Stimulated activated CD8-positive, alpha-beta memory T cell treated with anti-CD3 and anti-CD28 coated beads, Interleukin-7, amount 100 ng/mL, for 4 hours (primary cell): Measurements from ENCODE around the gene PDE4D.
"Not testable (repeated sequence)": the region's sequence is repeated elsewhere in the genome, so short reads cannot be mapped to it uniquely, and the experiment has no call there.

ENCODE experiments used
- DNase-seq, 2 donors: peaks; one replicate each; pipeline ENCODE4 v3.0.0-alpha.2; 2020; ENCODE audit warnings: low read depth in 2 of 2

PDE4D gene

DNA sequence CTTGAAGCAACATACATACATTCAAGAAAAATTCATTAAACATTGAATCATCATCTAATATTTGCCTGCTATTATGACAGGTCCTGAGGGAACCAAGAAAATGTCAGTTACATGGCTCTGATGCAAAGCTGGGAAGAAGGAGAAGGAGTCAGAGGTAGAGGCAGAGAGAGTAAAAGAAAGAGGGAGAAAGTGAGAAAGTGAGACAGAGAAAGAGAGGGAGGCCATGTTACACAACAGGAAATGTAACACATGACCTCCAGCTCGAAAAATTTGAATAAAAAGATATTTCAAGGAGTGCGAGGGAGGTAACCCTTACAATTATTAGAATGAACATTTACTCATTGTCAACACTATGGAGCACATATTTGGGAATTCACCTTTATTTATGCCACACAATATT is 189.7 kb downstream of the PDE4D start:
- no peak for DNase-seq

DNA sequence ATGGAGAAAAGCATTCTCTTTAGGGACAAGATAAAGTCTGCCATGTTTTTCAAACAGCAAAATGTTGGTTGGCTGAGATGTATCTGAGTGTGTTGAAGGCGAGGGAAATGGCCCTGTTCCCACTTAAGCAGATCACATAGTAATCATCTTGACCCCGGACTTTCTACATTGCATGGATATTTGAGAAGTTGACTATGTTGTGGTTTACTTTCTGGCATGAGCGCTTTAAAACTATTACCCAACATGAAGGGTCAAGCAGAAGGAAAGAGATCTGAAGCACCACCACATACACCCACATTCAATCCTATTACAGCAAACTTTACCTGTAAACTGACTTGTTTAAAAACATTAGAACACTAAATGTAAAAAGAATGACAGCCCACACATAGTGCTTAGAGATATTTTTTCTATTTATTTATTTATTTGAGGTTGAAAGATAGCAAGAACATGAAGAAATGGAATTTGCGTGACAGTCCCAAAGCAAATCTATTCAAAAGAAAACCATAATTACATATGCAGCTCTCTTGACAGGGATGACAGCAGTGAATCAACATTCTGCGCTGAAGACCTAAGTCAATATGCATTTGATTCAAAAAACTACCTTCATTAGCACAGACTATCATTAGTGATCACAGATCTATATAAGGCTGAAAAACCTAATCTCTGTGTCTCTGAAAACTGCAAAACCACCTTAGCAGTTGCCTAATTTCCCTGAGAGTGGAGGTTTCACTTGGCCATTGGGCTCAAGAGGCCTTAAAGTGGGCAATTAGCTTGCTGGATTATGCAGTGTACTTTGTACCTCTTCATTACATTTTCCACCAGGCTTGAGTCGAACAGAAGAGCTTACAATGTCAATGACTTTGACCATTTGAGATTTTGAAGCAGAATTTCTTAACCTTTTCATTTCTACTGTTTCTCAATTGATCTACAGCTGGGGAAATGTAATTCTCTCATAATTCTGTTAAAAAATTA is 195.0 kb downstream of the PDE4D start:
- no peak for DNase-seq

DNA sequence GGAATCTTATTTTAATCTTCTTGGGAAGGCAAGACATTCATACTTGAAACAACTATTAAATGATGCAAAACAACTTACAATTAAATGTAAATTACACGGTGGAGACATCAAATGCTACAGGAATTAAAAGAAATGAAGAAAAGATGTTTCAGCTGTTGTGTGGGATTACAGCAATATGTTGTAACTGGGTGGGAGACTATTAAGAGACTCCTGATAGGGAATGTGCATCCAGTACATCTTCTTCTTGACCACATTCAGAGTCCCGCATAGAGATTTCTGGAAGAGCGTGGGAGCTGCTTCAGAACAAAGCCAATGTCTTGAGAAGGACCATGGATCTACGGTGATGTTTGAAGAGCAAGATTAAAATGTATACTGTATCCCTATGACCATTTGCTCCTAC is 199.1 kb downstream of the PDE4D start:
- DNase-seq, result no peak

DNA sequence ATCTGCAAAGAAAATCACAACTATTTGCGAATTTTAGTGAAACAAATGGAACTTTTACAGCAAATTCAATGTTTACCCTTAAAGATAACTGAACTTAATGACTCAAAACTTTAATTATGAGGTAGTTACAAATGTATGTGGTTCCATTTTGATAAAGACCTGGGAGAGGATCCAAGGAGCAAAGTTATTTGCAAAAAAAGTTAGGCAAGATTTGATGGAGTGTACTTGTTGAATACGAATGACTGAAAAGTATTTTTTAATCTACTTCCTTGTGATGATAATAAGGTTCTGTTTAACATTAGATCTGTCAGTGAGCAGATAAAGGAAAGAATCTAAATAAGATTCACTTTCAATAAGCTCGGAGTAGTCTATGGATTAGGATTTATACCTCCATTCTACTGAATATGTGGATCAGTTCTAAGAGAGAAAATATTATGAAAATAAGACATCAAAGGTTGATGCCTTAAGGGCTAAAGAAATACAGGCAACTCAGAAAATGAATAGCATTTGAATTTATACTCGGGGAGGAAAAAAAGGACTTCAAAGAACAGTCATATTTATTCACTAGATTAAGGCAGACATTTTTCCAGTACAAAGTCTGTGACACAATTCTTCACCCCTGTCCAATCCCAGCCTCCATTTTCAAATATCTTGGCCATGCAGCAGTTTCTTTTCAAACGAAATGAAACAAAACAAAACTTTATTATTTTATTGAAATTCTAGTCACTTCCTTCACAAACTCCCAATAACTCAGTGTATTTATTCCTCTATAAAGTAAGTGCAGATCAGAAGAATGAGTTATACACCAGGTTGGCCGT is 199.8 kb downstream of the PDE4D start:
- DNase-seq, result no peak

DNA sequence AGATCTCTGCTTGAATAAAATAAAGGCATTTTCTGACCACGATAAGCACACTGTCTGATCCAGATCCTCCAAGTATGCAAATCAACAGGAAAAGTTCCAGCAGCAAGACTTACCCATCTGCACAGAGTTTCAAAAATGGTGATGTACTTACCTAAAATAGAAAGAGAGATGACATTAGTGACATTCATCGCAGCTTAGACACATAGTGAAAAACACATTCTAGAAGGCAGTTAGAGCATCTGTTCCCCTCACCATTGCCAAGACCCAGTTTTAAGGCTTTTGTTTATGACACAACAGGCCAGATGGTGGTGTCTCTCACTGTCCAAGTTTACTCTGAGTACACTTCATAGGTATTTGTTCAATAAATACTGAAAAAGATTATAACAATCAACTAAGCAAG is 207.7 kb downstream of the PDE4D start:
- DNase-seq, result no peak

DNA sequence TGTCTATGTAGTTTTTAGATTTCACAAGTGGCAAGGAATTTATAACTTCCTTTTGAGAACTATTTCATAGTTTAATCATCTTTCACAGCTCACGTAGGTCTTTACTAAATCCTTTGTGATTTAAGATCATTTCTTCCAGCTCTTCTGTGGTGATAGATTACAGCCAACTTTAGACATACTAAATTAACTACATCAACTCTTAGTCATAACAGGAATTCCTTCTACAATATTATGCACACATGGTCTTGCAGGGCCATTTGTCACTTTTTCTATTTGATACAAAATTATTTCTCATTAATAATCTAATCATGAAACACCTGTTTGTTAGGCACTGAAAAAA is 208.4 kb downstream of the PDE4D start:
- DNase-seq, result no peak

DNA sequence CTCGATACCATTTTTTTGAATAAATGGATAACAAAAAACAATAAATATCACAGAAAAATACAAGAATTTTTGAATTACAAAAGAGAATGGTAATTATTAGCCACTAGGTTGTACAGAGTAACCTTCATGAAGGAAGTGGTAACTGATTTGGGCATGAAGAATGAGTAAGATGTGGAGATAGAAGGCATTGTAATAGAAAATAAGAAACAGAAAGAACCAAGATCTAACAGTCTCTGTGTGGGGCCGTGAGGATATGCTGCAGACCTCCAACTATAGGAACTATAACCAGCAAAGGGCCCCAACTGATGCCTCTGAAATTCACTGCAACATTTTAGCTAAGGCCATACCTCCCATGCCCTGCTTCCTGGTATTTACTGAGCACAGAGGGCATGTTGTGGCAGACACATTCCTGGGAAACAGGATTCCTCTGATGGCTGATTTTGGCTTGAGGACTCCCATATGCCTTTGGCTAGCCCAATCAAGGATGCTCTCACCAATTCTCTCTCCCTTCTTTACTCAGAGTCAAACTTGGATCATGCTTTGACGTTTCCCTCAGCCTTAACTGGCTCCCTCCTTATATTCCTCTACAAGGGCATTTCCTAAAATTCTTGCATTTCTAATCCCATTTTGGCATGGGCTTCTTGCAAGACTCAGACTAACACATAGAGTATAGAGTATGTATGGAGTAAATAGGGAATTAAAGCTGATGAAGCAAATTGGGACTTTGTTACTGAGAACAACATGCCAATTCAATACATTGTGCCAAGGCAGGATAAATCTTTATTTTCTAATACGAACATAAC is 208.9 kb downstream of the PDE4D start:
- DNase-seq, result no peak

DNA sequence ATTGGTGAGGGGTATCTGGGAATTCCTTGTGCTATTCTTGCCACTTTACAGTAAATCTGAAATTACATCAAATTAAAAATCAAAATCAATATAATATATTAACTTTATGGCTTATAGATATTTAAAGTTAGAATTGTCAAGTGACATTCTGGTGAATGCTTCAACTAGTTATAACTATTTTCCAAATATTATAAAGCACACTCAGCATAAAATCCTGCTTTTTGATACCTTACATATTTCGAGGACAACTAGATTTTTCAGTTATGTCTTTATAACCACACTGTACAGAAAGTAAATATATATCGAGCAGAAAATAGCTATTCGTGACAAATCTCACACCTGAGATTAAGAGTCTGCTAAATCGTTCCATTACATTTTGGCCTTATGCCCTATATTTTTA is 210.2 kb downstream of the PDE4D start:
- DNase-seq, result no peak

DNA sequence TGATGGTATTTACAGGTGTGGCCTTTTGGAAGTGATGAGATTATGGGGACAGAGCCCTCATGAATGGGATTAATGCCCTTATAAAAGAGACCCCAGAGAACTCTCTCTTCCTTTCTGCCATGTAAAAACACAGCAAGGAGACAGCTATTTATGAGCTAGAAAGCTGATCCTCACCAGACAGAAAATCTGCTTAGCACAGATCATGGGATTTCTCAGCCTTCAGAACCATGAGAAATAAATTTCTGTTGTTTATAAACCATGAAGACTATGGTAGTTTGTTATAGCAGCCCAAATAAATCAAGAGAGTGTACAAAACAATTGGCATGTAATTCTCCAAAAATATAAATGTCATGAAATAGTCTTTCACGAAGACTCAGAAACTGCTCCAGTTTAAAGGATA is 211.0 kb downstream of the PDE4D start:
- DNase-seq, result no peak

DNA sequence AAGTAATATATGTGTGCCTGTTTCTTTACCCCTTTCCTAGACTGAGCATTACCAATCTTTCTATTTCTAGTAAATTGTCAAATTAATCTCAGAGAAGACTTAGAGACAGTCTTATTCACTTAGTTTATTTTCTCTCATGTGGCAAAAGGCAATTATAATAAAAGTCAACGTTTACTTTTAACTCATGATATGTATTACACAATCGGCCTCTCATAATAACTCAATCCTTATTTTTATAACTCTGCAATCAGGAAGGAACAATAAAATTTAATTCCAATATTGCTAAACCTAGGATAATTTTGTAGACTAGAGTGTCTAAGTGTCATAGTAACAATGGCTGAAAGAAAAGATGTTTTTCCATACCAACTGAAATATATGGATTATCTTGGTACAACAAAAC is 214.6 kb downstream of the PDE4D start:
- DNase-seq, result no peak

DNA sequence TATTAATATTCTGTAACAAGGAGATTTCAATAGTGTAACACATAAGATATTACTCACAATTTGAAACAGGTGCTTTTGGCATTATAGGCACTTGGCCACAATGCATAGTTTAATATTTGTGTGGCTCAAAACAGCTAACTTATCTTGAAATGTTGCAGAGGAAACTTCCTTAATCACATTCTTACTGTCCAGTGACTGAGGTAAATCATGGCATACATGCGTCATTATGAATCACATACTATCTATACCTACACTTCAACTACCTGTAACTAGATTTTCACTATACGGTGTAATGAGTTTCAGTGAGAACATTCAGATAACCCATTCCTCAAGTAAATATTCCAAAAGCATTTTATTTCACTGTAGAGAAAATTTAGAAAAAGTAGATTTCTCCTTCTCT is 218.8 kb downstream of the PDE4D start:
- no peak for DNase-seq

DNA sequence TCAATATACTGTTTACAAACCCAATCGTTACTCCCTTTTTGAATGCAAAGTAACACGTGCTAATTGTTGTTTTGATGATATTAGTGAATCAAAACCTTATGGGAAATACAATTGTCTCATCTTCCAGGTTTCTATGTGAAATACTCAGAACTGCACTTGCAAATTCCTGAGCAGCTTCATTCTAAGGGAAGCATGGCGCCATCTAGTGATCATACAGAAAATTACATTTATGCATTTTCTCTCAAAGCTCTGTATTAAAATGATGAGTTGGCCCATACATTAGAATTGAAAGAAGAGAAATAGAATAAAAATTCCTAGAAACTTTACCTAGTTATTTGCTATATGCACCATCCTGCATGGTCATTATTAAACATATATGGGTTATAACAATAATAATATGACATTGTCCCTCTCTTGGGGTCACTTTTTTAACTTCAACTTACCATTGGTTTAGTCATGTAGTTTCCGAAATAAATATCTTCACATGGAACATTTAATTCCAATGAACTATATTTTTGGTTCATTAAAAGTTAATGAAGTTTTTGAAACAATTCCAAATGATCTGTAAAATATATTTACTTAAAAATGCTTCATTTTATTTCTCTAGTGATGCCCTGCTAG is 220.0 kb downstream of the PDE4D start:
- DNase-seq, result no peak

DNA sequence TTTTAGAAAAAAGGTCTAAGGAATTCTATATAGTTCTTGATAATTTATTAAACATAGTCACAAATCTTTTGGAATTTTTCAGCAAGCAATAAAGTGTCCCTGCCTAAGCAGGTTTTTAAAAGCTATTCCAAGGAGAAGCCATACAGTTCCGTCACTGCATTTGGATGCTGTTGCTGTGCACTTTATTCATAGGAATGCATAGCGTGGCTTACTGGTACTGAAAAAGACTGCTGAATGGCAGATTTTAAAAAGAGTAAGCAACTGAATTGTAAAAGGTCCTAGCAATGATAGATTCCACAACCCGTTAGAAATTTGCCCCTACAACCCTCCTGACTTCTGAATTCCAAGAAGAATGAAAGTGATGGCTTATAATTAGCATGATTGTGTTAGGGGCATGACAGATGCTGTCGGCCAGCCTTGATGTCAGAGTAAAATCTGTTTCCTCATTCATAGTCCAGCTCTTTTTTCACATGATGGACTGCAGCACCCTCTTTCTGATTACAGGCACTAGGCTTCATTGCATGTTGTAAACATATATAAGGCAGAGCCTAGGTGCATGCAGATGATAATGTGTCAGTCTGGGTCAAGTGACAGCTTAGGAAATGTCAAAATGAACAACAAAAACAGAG is 227.0 kb downstream of the PDE4D start:
- DNase-seq, result no peak

DNA sequence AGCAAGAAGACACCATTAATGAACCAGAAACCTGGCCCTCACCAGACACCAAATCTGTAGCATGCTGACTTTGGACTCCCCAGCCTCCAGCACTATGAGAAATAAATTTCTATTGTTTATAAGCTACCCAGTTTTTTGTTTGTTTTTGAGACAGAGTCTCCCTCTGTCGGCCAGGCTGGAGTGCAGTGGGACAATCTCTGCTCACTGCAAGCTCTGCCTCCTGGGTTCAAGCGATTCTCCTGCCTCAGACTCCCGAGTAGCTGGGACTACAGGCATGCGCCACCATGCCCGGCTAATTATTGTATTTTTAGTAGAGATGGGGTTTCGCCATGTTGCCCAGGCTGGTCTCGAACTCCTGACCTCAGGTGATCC is 227.7 kb downstream of the PDE4D start:
- DNase-seq, result not testable (repeated sequence)

DNA sequence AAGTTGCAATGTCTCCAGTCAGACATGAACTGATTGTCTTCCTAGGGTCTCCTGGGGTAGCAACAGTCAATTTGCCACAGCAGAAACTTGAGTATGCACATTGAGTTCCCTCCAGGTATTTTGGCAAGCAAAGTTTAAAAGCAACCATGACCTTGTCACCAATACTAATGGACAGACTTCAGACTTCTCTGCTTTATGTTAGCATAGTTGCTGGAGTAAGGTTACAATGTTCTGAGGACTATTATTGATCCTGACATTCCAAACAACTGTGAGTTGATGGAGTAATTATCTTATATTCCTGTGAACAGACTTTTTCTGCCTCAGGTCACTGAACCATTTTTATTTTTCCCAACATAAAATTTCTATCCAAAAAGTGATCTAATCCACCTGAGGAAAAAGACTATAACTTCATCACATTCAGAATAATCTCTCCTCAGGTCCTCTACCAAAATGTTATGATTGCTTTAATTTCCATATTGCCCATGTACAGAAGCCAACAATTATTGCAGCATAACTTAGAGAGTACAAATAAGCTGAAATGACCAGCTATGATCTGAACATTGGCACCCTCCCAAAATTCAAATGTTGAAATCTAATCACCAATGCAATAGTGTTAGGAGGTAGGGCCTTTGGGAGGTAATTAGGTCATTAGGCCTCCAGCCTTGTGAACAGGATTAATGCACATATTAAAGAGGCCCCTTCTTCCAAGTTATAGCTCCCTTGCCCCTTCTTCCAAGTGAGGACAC is 228.3 kb downstream of the PDE4D start:
- no peak for DNase-seq

DNA sequence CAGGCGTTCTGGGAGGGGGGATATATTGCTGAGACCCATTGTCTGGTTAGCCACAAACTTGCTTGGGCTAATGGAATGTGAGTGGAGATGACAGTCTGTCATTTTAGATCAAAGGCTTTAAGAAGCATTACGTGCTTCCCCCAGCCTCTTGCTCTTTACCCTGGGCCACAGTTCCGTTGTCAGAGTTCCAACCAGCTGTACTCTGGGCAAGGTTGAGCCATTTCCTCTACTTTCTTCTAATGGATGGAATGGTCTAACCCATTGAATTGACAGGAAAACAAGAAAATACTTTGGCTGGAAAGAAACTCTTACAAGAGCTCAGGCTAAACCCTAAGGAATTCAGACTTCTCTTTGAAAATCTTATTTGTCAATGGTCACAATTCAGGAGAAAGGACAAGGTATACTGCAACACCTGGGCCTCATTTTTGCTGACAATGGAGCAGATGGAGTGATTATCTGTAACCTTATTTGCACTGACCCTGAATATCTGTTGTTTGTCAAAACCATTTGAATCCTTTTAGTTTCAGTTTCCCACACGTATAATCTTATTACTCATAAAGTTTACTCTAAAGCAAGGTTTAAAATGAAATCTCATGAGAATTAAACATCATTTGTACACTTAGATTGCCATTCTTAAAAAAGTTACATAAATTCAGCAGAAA is 231.4 kb downstream of the PDE4D start:
- no peak for DNase-seq

DNA sequence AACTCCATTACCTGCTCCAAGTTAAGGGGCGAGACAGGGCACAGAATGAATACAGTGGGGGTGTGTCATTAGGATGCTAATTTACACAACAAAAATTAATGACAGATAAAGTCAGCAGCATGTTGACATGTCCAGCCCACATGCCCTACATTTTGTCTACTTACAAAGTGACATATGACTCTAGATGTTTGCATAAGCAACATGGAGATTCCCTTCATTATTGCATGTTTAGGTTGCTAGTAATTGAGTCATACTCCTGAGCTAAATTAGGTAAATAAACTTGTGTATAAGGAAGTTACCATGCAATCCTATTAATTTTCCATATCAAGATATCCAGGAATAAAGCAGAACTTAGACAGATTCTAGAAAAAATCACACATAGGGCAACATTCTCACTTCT is 232.2 kb downstream of the PDE4D start:
- DNase-seq, result no peak

DNA sequence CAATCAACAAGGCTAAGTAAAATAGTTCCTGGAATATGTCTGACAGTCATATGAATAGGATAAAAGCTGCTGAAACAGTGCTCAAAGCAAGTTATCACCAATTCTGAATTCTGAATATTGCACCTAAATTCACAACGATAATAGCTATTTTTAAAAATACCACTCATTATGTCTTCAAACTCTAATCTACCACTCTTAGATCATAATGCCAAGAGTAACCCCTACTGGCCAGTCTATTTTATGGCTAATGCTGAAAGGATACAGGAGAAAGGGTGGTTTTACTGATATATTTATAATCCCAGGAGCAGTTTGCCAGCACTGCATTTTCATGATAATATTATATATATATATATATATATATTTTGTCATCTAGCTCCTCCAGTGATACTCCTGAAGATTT is 232.8 kb downstream of the PDE4D start:
- DNase-seq, result no peak

DNA sequence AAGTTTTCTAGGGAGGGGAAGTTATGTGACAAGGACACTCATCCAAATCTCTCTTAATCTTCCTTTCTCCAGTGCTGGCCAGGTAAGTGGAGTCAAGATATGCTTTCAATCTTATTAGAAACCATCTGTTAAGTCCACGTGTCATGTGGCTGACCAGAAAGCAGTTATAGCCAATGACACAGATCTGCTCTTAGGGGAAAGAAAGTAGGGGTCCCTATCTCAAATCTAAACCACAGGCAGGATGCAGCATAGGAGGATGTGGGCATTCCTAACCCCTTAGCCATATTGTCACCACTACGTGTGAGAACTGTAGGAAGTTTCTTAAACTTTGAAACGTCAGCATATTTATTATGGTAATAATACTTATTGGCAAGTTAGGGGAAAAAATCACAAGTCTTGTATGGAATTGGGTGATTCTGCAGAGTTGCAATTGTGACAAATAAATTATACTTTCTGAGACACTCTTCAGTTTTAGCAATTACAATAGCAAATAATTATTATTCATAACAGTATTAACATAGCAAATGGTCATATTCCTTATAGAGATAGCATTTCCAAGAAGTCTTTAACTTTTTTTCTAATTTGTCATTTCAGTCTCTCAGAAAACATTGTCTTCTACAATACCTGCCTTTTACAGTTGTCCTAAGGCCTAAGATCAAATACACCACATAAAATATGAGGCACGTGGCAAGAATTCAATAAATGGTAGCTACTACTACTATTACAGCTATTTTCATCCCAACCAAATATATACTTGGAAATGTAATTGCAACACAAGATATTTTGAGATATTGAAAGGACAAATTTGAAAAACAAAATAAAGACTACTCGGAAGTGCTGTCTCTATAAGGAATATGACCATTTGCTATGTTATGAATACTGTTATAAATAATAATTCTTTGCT is 236.9 kb downstream of the PDE4D start:
- no peak for DNase-seq
